HG03097 (cell line): ENCODE data around the gene PRDM16.

ENCODE experiments used
- ATAC-seq: cut with Tn5 transposase; IDR thresholded peaks from one replicate; pipeline ENCODE4 v1.9.1; 2021; ENCODE audit not compliant: unreplicated experiment, low FRiP score

The PRDM16 gene

DNA sequence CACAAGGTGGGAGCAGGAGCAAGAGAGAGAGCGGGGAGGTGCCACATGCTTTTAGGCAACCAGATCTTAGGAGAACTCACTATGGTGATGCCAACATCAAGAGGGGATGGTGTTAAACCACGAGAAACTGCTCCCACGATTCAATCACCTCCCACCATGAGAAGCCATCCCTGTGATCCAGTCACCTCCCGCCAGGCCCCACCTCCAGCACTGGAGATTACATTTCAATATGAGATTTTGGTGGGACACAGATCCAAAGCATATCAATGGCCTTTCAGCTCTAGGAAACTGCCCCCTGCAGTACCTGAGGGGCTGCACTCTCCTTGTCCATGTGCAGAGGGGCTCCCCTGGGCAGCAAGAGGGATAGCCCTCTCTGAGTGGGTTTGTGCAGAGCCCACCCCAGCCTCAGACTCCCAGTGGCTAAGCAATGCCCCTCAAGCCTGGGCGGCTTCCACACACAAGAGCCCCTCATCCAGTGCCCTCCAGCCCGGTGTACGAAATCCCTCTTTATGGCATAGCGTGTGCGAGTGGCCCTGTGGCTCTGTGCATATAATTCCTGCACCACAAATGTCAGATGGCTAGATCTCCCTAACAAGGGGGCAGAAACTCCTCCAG lies 15.5 kb upstream of the PRDM16 start:
- no peak for ATAC-seq

DNA sequence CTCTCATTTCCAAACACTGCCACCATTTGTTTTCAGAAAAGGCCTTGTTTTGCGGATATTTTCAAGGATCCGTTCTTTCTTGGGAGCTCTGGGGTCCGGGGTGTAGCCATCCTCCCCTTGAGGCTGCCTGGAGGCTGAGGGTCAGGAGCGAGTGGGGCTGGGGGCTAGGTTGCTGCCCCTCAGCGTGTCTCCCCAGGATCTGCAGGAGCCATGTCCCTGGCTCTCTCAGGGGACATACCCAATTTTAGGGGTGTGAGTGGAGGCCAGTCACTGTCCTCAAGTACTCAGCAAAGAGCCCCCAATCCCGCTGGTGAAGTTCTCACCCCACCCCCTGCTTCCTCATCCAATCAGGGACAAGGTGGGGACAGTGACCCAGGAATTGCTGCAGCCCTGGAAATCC lies 15.0 kb upstream of the PRDM16 start:
- ATAC-seq: no peak

DNA sequence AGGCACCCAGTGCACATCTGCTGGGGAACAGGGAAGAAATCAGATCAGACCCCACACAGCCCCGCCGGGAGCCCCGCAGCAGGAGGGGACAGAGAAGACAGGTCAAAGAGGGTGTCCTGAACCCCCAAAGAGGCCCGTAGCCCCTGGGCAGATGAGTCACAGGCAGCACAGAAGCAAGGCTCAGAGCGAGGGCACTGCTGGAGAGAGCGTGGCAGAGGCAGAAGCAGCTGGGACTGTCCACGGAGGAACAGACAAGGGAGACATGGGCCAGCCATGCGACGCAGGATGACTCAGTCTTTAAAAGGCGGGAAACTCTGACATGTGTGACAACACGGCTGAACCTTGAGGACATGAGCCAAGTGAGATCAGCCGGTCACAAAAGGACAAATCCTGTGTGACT lies 14.5 kb upstream of the PRDM16 start:
- ATAC-seq: no peak

DNA sequence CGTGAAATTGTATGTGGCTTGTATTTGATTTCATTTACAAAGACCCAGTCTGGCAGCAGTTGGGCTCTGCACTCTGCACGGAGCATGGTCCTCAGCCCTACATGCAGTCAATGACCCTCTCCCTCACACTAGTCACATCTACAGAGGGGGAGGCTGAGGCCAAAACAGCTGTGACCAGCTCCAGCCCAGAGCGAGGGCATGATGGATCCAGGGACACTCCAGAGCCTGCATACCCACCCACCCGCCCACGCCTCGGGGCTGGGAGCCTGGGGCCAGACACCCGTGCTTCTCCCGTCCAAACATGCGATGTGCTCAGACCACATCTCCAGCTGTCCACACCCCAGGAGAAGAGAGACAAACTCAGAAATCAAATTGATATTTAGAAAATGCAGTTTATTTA lies 14.0 kb upstream of the PRDM16 start:
- ATAC-seq: no peak

DNA sequence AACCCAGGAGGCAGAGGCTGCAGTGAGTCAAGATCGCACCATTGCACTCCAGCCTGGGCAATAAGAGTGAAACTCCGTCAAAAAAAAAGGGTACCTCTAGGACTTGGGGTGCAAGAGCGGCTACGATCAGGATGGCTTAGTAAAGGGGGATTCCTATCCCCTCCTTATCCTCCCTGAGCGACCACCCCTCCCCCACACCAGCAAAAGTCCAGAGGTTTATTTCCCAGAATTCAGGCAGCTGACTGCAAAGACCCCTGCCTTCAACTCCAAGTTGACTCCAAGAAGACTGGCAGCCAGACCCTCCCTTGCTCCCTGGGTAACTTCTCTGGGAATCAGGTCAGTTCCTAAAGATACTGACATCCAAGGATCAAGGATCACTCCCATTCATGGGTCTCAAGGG lies 12.4 kb upstream of the PRDM16 start:
- no peak for ATAC-seq

DNA sequence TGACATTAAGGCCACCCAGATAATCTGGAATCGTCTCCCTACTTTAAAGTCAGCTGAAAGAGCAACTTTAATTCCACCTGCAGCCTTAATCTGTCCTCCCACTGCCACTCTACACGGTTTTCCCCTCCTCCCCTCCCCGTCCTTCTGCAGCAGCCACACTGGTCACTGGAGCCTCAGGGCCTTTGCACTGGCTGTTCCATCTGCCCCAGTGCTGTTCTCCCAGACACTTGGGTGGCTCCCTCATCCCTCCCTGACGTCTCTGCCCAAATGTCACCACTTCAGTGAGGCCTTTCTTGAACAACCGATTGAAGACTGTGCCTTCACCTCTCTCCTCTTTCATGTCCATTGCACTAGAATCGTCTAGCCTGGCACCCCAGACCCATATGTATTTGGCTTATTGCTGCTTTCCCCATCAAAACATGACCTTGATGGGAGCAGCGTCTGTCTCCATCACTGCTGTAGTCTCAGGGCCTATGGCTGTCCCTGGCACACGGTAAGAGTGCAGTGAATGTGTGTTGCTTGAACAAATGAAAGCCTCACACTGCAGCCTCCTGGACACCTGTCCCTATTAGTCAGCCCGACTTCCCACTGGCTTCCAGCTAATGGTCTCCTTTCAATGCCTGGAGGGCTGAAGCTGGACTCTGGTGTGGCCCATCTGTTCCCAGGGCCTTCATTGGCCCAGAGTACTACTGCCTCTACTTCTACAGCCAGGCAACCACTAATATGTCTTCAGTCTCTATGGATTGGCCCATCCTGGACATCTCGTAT lies 10.6 kb upstream of the PRDM16 start:
- no peak for ATAC-seq

DNA sequence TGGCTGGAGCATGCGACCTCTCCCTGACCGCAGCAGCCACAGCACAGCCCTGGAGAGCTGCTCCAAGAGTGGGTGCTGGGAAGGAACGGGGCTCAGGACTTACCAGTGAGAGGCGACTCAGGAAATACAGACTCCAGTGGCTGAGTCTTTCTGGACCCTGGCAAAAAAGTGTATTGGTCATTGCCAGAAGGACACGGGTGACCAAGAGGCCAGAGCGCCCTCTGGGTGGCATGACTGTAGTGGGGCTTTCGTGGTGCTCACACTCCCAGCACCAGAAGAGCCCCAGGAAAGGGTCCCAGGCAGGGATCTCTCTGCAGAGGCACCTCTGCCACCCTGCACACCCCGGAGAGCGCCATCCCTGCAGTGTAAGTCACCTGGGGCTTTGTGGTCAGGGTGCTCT lies 8.9 kb upstream of the PRDM16 start:
- no peak for ATAC-seq

DNA sequence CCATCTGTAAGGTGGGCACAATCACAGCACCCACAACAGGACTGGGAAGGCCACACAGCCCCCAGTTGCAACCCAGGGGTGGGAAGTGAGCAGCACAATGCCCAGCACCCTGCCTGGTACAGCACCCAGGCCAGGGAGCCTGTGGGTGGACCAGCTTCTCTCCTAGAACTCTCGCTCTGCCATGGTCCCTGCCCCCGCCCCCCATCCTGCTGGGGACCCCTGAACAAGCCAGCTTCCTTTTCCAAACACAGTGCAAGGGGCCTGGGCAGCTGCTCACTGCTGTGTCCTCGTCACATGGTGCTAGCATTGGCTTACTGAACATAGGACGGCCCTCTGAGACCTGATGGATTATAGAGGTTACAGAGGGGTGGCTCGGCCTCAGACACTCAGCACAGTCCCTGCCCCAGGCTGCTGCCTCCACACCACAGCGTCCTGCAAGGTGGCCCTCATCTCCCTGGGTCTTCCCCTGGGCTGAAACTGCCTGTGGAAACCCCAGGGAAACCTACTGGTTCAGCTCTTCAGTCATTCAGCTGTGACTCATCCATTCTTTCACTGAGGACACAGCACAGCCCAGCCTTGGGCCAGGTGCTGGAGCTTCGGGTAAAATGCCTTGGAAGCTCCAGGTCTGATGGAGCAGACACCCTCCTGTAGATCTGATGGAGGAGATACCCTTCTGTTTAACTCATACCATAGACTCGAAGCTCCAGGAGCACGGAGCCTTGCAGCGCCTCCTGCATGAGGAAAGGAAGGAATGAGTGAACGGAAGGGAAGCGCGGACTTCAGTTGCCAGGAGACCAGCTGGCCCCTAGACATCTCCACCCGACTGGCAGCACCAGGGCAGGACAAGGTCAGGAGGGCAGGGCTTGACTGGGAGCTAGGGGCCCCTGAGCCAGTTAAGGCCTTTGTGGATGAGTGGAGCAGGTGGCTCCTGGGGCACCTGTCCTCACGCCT lies 8.1 kb upstream of the PRDM16 start:
- ATAC-seq: no peak

DNA sequence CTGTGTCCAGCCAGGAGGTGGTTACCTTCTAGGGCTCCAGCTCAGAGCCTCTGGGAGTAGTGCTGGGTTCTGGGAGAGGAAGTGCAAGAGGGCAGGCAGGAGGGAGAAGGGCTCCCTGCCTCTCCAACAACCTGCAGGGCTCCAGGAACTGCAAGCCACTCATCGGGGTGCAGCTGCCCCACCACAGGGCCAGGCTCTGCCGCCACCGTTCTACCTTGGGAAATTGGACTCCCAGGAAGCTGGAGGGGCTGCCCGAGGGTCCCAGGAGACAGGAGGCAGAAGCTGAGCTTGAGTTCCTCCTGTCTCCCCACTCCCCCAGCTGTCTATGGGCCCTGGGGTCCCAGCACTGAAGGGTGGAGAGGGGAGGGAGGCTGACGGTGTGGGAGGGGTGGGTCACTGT lies 7.4 kb upstream of the PRDM16 start:
- no peak for ATAC-seq

DNA sequence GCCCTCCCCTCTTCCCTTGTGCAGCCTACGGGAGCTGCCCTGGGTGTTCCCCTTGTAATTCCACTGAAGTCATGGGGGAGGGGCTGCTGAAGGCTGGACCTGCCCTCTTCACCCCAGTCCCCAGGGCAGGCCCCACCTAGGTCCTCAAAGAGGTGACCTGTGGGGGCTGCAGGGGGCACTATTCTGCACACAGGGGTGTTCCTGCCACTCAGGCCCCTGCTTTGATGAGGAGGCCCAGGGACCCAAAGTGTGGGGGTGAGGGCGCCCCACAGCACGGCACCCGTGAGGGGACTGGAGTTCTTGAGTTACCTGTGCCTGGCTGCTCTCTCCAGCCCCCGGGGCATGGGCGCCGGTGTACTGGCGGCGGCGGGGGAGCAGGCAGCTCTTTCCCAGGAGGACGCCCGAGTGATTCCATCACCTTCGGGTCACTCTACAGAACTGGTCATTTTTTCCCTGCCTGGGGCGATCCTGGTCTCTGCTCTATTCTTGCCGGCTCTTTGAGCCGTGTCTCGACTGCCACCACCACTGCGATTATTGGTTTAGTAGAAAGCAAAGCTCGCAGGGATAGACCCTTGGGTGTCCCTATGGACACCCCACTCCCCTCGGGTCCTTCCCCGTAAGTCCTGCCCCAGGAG lies 6.9 kb upstream of the PRDM16 start:
- ATAC-seq: no peak

DNA sequence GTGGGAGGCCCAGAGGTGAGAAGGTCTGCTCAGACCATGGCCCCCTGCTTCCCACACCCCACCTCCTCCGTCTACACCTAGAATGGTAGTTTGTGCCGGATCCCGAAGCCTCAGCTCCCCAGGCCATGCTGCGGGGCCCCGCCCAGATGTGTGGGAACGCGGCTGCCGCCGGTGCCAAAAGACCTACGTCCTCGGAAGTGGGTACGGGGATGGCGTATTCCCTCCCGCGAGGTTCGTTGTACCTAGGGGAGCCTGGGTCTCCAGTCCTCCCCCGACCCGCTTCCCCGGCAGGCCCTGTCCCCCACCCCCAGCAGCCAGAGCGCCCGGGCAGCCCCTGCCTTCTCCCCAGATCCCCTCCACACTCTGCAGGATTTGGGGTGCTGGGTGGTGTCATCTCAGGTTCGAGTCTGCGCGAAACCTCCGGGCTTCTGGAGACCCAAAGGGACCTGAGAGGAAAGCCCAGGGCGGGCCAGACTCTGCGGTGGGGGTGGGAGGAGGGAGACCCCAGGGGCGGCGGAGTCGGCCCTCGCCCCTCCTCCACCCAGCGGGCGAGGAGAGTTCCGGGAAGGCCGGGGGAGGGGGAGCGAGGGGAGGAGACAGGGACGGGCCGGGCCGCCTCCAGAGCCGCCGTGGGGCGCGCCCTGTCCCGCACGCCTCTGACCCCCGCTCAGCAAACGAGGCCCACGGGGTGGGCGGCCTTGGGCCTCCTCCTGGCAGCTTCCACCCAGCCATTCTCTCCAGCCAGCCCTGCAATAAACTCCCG lies 6.2 kb upstream of the PRDM16 start:
- no peak for ATAC-seq

DNA sequence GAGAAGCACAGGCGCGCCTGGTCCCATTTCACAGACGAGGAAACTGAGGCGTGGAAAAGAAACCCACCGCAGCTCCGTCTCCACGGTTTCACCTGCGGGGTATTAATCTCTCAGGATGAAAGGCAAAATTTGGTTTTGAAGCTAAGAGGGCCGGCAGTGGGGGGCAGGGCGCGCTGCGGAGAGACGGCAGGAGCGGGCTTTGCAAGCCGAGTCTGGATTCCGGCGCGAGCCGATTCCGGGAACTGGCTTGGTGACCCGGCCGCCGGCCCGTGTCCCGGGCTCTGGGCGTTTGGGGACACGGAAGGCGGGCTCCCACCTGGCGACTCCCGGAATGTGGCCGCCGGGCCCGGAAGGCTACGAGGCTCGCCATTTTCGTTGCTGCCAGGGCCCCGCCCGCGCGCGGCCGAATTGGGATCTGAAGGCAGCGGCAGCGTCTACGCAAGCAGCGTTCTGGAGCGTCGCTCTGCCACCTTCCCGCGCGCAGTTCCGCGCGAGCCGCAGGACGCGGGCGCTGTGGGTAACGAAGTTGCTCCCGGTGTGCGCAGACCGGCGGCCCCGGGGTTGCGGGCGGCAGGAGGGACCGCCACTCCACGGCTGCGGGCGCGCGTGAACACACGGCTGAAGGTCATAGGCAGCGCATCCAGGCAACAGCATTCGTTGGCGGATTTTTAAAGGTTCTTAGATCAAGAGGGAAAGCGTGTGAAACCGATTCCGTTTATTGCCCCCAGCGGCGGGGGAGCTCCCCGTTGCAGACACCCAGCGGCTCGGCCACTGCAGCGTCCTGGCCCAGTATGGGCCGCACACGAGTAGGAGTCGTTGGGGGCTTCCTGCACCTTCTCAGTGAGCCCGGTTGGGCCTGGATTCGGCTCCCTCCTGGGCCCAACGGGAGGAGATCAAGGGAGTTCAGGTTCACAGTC lies 5.4 kb upstream of the PRDM16 start:
- ATAC-seq: no peak

DNA sequence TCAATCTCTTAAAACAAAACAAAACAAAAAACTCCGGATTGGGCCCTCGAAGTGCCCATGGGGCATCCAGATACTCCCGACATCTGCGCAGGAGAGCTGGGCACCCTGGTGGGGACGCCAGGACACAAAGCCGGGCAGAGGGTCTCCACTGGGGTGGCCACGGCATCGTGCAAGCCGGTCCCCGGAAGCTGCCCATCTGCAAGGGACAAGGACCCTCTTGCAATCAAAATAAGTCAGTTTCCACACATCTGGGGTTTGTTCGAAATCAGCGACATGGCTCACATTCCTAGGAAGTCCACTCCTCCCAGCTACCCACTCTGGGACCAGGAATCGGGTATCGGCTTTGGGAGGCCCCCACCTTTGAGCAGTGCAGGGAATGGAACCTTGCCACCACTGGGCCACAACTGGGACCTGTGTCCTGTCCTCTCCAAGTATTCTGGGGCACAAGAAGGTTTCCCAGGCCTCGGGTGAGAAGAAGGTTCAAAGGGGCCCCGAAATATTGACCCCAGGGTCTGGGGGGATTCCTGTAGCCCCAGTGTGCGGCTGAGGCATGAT lies 4.6 kb upstream of the PRDM16 start:
- no peak for ATAC-seq

DNA sequence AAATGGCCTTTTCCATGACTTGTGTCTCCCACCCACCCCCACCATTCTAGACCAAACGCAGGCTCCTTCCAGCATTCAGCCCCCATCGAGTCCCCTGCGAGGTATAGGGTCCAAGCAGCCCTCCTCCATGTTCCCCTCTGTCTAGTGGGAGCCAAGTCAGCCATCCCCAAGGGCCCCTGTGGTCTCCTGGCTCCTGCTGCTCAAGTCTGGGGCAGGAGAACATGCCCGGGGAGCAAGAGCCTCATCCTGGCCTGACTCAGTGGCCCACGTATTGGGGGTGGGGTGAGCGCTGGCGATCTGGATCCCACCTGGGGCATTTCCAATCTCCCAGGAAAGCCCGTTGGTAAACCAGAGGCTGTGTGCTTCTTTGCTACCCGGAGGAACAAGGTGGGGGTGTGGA lies 4.1 kb upstream of the PRDM16 start:
- no peak for ATAC-seq

DNA sequence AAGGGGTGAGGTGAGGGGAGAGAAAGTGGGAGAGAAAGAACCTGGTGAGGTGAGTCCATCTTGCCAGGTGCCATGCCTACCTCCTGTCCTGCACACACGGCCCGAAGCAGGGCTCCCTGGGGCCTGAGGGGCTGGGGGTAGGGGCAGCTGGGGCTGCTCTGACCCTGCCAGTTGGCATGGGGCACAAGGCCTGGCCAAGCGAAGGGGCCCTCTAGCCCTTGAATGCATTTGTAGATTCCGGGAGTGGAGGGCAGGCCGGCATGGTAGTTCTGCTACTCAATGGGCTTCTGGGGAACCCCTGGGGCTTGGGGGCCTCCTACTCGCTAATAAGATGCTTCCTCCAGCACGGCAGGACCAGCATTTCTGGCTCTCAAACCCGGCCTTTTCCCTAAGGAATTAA lies 3.6 kb upstream of the PRDM16 start:
- ATAC-seq: no peak

DNA sequence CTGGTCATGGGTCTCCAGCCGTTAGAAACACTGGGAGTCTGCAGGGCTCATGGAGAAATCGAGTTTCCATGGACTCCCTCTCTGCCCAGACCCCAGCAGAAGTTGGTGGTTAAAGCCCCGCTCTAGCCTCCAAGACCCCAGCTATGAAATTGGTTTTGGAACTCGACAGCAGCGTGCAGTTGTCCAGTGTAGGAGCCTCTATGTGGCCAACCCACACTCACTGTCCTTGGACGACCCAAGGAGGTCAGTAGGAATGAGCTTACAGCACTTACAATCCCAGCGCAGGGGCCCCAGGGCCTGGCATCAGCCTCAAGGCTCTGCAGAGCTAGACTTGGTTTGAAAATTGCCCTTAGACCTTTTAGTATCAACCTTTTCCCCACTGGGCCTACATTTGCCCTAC lies 3.2 kb upstream of the PRDM16 start:
- ATAC-seq: no peak

DNA sequence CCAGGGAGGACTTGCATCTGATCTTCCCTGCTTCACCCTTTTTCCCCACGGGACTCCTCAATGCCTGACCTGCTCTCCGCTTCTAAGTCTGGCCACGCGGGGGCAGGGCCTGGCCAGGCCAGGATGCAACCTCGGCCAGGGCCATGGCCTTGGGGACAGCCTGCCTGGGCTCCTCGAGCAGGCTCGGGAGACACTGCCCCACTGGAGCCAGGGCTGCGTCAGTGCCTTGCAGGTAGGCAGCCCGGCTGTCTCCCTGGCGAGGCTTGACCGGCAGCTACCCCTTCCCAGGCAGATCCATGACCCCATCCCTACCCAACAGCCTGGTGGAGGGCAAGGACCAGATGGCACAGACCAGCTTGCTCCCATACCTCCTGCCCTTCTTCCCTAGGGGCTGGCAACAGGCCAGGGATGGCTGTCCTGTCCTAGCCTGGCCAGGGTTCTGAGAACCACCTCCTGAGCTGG lies 2.7 kb upstream of the PRDM16 start:
- no peak for ATAC-seq

DNA sequence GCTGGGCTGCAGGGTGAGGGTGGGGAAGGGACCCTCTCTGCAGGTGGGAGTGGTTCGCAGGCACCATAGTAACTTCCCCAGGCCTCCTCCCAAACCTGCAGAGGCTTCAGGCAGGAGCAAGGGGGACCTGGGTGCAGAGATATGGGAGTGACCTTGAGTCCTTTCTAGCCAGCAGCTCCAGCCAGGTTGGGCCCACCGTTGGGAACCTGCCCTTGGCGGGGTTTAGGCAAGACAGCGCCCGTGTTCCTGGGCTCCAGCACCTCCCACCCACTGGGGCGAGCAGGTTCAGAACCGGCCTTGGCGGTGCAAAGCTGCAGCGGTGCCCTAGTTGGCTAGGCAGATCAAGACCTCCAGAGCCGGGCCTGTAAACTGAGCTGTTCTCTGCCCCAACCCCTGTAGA lies 2.2 kb upstream of the PRDM16 start:
- ATAC-seq: no peak

DNA sequence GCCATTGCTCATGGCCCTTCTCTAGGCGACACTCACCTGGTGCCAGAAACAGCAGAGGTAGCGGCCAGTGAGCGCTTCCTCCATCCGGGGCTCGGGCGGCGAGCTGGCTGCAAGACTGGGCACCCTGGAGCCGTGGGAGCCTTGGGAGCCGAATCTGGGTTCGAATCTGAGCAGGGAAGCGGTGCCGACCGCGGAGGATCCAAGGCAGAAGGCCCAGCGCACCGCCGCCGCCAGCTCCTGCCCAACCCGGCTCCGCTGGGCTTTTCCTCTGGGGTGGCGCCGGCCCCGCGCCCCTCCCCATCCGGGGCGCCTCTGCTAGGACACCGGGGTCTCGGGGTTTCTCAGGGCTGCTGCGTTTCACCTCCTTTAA lies 1.7 kb upstream of the PRDM16 start:
- ATAC-seq: no peak
